Immature natural killer cell (primary cell): ENCODE measurements around the gene CES5A. TPM values are rescaled to one million over a fixed set of nuclear protein-coding genes. Genes with fewer than 3 reads are reported as not detected.
"Not testable (repeated sequence)": the region's sequence is repeated elsewhere in the genome, so short reads cannot be mapped to it uniquely, and the experiment has no call there.

ENCODE experiments used
- DNase-seq, 3 donors: peaks; one replicate each; pipeline ENCODE4 v3.0.0; 2022; ENCODE audit warnings: mixed read lengths in 1 of 3
- H3K27ac Mint-ChIP-seq, 6 donors: one replicate each; pipeline ENCODE4 v1.8.0; 2020; ENCODE audit warnings: mixed read lengths in 6 of 6, mild to moderate bottlenecking in 5 of 6, inconsistent platforms in 4 of 6, moderate library complexity in 3 of 6
- H3K27me3 Mint-ChIP-seq, 3 donors: one replicate each; pipeline ENCODE4 v1.8.0; 2020 to 2021; ENCODE audit warnings: low read depth in 3 of 3, mild to moderate bottlenecking in 3 of 3, mixed read lengths in 3 of 3, moderate library complexity in 3 of 3, inconsistent platforms in 1 of 3
- H3K36me3 Mint-ChIP-seq, 3 donors: one replicate each; pipeline ENCODE4 v1.8.0; 2020; ENCODE audit warnings: mixed read lengths in 3 of 3, inconsistent platforms in 2 of 3, mild to moderate bottlenecking in 2 of 3
- H3K4me1 Mint-ChIP-seq, 2 donors: one replicate each; pipeline ENCODE4 v1.8.0; 2020; ENCODE audit warnings: inconsistent platforms in 2 of 2, mild to moderate bottlenecking in 2 of 2, mixed read lengths in 2 of 2, moderate library complexity in 1 of 2
- H3K4me3 Mint-ChIP-seq, 5 donors: one replicate each; pipeline ENCODE4 v1.8.0; 2020; ENCODE audit warnings: mild to moderate bottlenecking in 5 of 5, mixed read lengths in 5 of 5, inconsistent platforms in 3 of 5, moderate library complexity in 3 of 5
- H3K9me3 Mint-ChIP-seq, 6 donors: one replicate each; pipeline ENCODE4 v1.8.0; 2020; ENCODE audit warnings: mild to moderate bottlenecking in 6 of 6, mixed read lengths in 6 of 6, inconsistent platforms in 4 of 6, moderate library complexity in 3 of 6
- polyA plus RNA-seq, 3 donors: library from polyadenylated mRNA; unstranded; fragments of 300-500 nt; fragmentation: Illumina TruSeq; gene quantifications; one replicate each; pipeline ENCODE4 v1.2.3, GENCODE V29; 2021

The CES5A gene
- polyA plus RNA-seq, 3 donors from 2014 or later: not detected

GRCh38 chr16:55811811-55812210 is 63.4 kb downstream of the CES5A start:
- Mint-ChIP-seq H3K36me3 (no peaks in the 10 kb centered on the region), H3K9me3 (no peaks in the 10 kb centered on the region), H3K4me3 (no peak overlapping the region), H3K27ac (no peak overlapping the region), H3K4me1 (no peaks in the 10 kb centered on the region), H3K27me3 (peaks cover 4 to 20% (median 8%) of the 10 kb centered on the region in 3 donors)
- no peak for DNase-seq

DNA sequence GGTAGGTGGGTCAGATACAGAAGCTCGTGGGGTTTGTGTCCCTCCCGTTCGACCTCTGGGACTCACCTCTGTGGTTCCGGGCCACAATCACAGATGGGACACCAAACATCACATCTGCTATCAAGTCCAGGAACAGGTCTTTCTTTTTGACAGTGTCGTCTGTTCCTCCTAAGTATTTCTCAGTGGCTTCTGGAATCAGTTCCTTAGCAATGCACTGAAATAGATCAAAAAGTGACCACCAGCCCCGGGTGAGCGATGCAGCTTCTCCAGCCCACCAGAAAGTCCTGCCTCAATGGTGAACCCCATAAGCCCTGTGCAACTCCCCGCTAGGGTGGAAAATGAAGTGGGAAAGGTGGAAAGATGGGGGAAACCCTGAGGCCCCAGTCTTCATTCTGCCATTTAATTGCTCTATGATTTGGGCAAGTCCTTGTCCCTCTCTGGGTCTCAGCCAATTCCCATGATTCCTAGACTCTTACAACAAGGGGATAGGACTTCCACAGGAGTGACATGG is 64.7 kb downstream of the CES5A start:
- Mint-ChIP-seq H3K4me3 (no peak overlapping the region), H3K27ac (no peak overlapping the region), H3K27me3 (peaks cover 2 to 15% (median 4%) of the 10 kb centered on the region in 3 donors), H3K36me3 (no peaks in the 10 kb centered on the region), H3K9me3 (no peaks in the 10 kb centered on the region), H3K4me1 (no peaks in the 10 kb centered on the region)
- no peak for DNase-seq

DNA sequence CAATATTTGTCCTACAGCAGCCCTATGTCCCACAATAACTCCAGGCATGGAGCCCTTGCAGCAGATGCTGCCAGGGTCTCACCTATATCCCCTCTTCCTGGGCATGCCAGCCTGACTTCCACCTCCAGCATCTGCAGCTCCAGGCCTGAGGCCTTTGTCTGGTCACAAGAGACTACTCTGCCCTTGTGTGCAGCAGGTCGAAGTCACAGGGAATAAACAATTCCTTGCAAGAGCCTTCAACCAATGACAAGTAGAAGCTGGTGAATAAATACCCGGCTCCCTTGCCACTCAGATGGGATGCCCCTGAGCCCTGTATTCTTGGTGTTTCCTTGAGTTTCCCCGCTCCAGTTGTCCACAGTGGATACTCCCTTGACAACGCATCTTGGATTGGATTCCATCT is 65.3 kb downstream of the CES5A start:
- H3K27ac Mint-ChIP-seq: no peak overlapping the region

DNA sequence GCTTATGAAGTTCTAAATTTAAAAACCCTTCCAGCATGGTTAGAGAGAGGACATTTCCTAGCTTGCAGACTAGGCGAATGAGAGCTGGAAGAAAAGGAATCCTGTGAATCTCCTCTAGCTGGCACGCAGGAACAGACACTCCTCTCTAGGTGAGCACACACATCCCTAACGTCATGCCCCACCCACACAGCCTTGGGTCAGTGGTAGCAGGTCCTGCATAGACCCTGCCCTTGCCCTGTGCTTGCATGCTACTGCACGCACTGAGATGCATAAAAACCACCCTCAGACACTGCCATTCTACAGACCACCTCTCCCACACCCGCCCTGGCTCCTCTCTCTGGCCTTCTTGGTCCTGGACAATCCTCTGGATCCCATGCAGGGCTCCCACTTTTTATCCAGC is 65.8 kb downstream of the CES5A start:
- H3K9me3 Mint-ChIP-seq: no peaks in the 10 kb centered on the region
- no peaks in the 10 kb centered on the region for H3K36me3 Mint-ChIP-seq
- no peak overlapping the region for H3K27ac Mint-ChIP-seq
- no peak for DNase-seq
- no peaks in the 10 kb centered on the region for H3K4me1 Mint-ChIP-seq
- peaks cover 0 to 10% (median 4%) of the 10 kb centered on the region in 3 donors for H3K27me3 Mint-ChIP-seq
- H3K4me3 Mint-ChIP-seq: no peak overlapping the region

More for the DNA sequence above, 65.3 kb downstream of the CES5A start:
- Mint-ChIP-seq H3K4me3 (no peak overlapping the region), H3K9me3 (no peaks in the 10 kb centered on the region), H3K36me3 (no peaks in the 10 kb centered on the region), H3K4me1 (no peaks in the 10 kb centered on the region), H3K27me3 (peaks cover 0 to 10% (median 4%) of the 10 kb centered on the region in 3 donors)
- no peak for DNase-seq

GRCh38 chr16:55808286-55808685 is 66.9 kb downstream of the CES5A start:
- not testable (repeated sequence) for H3K27ac Mint-ChIP-seq, H3K4me3 Mint-ChIP-seq, H3K27me3 Mint-ChIP-seq

GRCh38 chr16:55805104-55805503 is 70.1 kb downstream of the CES5A start:
- not testable (repeated sequence) for H3K36me3 Mint-ChIP-seq, H3K27ac Mint-ChIP-seq, H3K4me3 Mint-ChIP-seq, H3K9me3 Mint-ChIP-seq, DNase-seq, H3K27me3 Mint-ChIP-seq, H3K4me1 Mint-ChIP-seq

More at GRCh38 chr16:55808286-55808685, 66.9 kb downstream of the CES5A start:
- H3K36me3 Mint-ChIP-seq, DNase-seq, H3K4me1 Mint-ChIP-seq, H3K9me3 Mint-ChIP-seq: not testable (repeated sequence)

GRCh38 chr16:55803681-55804080 is 71.5 kb downstream of the CES5A start:
- H3K36me3 Mint-ChIP-seq, H3K9me3 Mint-ChIP-seq, DNase-seq, H3K27ac Mint-ChIP-seq, H3K27me3 Mint-ChIP-seq, H3K4me1 Mint-ChIP-seq, H3K4me3 Mint-ChIP-seq: not testable (repeated sequence)

Other genes starting within 250 kb of the CES5A start
- not detected for gene SLC6A2, start 219.4 kb downstream of the CES5A start, polyA plus RNA-seq
- 1 to 10 TPM in 2 of 3 donors, under 1 TPM in 1; 0.61 to 8.1 (median 1.9) TPM for gene CES1, start 42.3 kb downstream of the CES5A start, polyA plus RNA-seq